Measurements from ENCODE around the gene C9orf50.
A peak's percentile ranks its signal among the peaks of the same experiment; 100 is the strongest.

C9orf50 gene

DNA sequence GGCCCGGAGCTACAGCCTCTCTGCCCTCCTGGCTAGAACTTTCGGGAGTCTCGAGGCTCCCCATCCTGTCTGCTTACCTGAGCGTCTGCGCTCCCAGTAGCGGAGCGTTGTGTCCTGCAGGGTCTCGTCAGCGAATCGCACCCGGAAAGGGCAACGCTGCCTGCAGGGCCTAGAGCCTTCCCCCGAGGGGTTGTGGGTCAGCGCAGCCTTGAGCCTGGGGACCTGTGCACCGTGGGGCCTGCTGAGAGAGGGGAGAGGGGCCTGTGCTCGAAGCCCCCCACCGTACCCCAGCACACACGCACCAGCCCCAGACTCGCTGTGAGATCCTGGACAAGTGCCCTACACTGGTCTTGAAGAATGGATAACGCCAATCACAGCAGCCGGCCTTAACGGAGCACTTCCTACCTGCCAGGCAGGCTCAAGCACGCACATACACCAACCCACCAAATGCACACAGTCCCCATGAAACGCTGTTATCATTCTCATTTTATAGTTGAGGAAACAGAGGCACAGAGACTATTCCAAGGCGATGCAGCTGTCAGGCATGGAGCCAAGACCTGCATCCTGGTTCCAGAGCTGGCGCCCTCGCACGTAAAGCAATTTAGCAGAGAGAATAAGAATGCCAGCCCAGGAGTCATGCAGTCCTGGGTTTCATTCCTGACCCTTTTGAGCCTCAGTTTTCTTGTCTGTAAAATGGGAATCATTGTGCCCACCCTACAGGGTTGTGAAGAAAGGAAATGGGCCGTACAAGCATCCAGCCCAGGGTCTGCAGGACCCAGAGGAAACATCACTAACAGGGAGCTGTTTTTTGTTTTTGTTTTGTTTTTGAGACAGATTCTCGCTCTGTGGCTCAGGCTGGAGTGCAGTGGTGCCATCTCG is 5.3 kb downstream of the C9orf50 start:
- in situ Hi-C loops (cut with MboI; ENCODE audit: low pct_unique_long_range_greater_than_20kb, low sequenced_read_pairs) = loop anchor here (10.0 kb wide), 1 partner anchor 481 kb away; no protein-coding TSS in a partner anchor
- no peak for DNase-seq

- in situ Hi-C loops (cut with MboI; ENCODE audit: low pct_unique_long_range_greater_than_20kb, low sequenced_read_pairs) = loop anchor here (10.0 kb wide), 1 partner anchor 480 kb away; no protein-coding TSS in a partner anchor
- no peak for DNase-seq
Measured at GRCh38 chr9:129614932-129615331, 6.0 kb downstream of the C9orf50 start.

DNA sequence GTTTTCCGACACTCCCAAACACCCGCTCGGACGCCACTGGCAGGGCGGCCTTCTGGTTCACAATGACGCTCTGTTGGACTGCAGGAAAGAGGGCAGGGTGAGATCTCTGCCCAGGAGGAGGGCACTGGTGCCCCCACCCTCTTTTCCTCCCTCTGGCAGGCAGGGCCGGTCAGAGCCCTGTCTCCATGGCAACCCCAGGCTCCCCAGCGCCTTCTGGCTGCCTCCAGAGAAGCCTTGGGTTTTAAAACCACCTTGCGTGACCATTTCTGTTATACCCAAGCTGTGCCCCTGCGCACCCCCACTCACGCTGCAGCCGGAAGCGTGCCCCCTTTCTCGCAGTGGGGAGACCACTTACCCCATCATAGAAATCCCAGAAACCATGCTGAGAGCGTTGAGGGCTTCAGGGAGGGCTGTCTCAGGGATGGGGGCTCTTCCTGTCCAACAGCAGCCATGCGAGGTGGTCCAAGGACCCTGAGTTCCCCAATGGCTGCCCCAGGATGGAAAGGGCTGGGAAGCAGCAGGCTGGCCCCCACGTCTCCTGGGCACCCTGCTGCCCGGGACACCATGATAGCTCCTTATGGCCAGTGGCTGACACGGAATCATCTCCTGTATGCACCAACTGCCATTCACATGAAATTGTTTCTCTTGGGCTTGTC is 7.3 kb downstream of the C9orf50 start:
- in situ Hi-C loops (cut with MboI; ENCODE audit: low pct_unique_long_range_greater_than_20kb, low sequenced_read_pairs) = loop anchor here (10.0 kb wide), 1 partner anchor 479 kb away; no protein-coding TSS in a partner anchor
- DNase-seq = no peak

DNA sequence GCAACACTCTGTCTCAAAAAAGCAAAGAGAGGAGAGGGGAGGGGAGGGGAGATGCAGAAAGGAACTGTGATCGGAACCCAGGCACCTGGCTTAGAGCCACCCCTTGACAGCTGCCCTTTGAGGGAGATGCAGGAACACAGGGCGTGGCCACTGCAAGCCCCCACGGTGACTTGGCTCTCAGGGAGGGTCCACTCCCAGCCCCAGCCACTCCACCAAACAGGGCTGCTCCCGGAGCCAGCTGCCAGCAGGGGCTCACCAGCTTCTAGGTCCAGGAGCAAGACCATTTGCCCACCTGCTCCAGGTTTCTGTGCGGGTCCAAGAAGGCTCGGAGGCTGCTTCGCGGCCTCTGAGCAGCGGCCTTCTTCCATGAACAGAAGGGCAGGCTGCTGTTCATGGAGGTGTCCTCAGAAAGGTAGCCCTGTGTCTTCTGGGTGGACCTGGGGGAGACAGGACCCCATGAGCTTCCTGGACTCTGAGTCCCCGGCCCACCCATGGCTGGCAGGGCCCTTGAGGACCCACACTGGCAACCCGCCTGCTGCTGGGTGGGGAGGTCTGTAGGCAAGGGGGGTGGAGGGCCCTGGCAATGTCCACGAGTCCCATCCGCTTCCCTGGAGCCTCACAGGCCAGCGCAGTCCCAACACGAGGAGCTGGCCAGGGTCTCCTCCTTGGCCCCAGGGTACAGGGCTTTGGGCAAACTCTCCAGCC is 7.9 kb downstream of the C9orf50 start:
- in situ Hi-C loops (cut with MboI; ENCODE audit: low pct_unique_long_range_greater_than_20kb, low sequenced_read_pairs) = loop anchor here (10.0 kb wide), 1 partner anchor 478 kb away; no protein-coding TSS in a partner anchor
- DNase-seq = no peak

GRCh38 chr9:129612123-129612522 is 8.8 kb downstream of the C9orf50 start:
- DNase-seq = no peak
- in situ Hi-C loops (cut with MboI; ENCODE audit: low pct_unique_long_range_greater_than_20kb, low sequenced_read_pairs) = loop anchor here (10.0 kb wide), 1 partner anchor 477 kb away; no protein-coding TSS in a partner anchor

DNA sequence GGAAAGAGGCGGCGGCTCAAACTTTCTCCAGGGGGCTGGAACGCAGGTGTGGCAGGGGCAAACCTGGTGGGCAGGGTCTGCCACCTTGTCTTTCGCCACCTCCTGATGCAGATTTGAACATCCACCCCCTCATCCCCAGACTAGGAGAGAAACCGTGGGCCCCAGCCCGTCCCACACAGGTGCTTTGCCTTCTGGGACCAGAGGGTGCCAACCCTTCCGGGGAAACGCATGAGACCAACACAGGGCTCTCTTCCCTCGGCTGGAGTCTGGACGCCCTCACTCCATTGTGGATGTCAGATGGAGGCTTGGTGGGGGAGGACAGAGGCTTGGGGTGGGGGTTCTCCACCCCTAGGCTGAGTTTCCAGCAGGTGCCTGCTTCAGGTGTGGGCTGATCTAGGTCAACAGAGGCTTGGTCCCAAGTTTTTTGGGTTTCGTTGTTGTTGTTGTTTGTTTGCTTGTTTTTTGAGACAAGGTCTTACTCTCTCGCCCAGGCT is 9.5 kb downstream of the C9orf50 start:
- no peak for DNase-seq
- in situ Hi-C loops (cut with MboI; ENCODE audit: low pct_unique_long_range_greater_than_20kb, low sequenced_read_pairs) = loop anchor here (10.0 kb wide), 1 partner anchor 477 kb away; no protein-coding TSS in a partner anchor

DNA sequence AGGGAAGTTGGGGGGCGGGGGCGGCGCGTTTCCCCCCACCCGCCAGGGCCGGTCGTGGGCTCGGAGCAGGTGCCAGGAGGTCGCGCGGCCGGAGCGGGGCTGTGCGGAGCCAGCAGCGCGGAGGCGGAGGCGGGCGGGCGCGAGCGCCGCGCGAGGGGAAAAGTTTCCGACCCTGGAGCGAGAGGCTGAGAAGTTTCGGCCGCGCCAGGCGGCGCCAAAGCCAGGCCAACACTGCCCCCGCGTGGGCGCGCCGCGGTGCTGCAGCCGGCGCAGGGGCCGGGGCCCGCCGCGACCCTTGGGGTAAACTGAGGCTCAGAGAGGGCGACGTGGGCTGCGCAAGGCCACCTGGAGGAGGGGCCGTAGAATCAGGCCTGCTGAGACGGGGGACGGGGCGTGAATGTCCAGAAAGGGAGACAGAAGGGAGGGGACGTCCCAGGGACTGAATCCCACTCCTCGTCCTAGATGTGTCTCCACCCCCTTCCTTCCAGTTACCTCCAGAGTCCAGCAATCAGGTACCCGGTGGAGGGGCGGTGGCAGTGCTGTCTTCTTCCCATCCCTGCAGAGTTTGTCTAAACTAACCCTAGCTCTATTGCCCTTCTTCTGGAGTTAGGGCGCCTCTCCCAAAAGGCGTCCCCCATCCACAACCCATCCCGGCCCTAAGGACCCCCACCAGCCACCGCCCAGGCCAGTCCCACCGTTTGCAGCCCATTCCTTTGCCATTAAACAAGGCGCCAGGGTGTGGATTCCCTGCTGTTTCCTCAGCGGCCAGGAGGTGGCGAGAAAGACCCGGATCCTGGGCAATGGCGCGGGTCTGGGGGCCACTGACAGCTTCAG is 10.2 kb downstream of the C9orf50 start:
- in situ Hi-C loops (cut with MboI; ENCODE audit: low pct_unique_long_range_greater_than_20kb, low sequenced_read_pairs) = loop anchor here (10.0 kb wide), 1 partner anchor 476 kb away; no protein-coding TSS in a partner anchor
- DNase-seq = peak; percentile 77

DNA sequence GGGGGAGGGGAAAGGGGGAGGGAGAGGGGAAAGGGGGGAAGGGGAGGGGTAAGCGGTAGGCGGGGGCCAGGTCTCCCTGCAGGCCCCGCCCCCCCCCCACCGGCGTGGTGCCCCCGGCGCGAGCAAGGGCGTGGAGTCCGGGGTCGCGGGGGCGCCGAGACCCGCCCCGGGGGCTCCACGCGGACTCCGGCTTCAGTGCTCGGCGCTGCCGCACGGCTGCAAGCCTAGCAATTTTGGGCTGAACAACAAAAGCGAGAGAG is 10.8 kb downstream of the C9orf50 start:
- in situ Hi-C loops (cut with MboI; ENCODE audit: low pct_unique_long_range_greater_than_20kb, low sequenced_read_pairs) = loop anchor here (10.0 kb wide), 1 partner anchor 475 kb away; no protein-coding TSS in a partner anchor
- DNase-seq = no peak

DNA sequence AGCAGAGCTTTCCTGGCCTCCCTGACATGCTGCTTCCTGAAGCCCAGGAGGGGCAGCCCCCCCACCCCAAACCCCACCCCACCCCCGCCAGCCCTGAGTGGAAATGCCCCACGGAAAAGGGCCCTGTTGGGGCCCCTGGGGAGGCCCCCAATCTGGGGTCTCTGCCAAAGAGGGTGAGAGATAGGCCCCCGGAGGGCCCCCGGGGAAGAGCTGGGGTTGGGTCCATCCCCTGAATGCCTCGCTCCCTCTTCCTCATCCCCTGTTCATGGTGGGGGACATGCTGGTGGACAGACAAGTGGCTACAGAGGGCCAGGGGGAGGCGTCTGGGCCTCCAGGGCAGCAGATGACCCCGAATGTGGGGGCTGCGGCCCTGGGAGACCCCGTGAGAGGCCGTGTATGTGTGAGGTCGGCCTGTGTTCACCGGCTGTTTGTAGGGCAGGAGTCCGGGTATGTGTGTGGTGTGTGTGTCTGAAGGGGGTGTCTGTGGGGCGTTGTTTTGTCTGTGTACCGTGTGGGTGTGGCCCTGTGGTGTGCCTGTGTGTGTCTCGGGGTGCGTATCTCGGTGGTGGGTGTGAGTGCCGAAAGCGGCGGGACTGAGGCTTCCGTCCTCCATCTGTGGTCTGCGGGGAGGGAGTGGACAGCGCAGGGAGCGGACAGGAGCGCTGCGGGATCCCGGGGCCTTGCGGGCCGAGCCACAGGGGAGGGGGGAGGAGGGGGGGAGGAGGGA is 11.3 kb downstream of the C9orf50 start:
- in situ Hi-C loops (cut with MboI; ENCODE audit: low pct_unique_long_range_greater_than_20kb, low sequenced_read_pairs) = loop anchor here (10.0 kb wide), 1 partner anchor 475 kb away; no protein-coding TSS in a partner anchor
- DNase-seq = no peak

DNA sequence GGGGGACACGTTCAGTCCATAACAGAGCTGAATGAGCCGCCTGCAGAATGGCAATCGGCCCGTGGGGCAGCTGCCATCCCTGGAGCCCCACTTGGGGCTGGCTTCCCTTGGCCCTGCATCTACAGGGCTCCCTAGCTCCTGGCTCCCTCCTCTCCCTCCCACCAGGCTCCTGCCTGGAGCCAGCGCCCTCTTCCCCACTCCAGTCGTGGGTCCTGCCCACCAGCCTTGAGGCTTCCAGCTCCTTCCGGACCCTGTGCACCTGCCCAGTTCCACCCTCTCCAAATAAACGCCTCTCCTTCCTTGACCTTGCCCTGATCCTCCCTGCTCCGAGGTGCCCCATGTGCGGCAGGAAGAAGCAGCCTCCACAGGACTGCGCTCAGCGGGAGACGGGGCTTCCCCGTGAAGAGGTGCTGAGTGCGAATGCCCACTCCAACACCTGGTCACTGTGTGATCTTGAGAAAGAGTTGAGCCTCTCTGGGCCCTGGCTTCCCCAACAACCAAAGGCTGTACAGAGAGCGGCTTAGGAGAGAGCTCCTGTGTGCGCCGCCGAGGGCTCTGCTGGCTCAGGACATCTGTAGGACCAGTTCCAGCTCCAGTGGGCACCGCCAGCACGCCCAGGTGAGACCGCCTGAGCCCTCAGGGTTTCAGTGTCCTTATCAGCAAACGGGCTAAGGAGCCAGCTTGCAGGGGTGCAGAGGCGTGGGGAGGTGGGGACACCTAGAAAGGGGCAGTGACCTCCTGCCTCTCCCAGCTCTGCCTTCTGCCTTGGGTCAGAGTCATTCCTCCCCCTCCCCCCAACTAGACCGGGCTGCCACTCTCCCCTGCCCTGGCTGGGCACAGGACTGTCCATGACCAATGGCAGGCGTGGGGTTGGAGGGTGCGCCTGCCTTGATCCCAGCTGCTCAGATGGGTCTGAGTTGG is 12.1 kb downstream of the C9orf50 start:
- no peak for DNase-seq
- in situ Hi-C loops (cut with MboI; ENCODE audit: low pct_unique_long_range_greater_than_20kb, low sequenced_read_pairs) = no loop called here

- in situ Hi-C loops (cut with MboI; ENCODE audit: low pct_unique_long_range_greater_than_20kb, low sequenced_read_pairs) = no loop called here
- DNase-seq = no peak
Measured at GRCh38 chr9:129607027-129607387, 13.9 kb downstream of the C9orf50 start.

DNA sequence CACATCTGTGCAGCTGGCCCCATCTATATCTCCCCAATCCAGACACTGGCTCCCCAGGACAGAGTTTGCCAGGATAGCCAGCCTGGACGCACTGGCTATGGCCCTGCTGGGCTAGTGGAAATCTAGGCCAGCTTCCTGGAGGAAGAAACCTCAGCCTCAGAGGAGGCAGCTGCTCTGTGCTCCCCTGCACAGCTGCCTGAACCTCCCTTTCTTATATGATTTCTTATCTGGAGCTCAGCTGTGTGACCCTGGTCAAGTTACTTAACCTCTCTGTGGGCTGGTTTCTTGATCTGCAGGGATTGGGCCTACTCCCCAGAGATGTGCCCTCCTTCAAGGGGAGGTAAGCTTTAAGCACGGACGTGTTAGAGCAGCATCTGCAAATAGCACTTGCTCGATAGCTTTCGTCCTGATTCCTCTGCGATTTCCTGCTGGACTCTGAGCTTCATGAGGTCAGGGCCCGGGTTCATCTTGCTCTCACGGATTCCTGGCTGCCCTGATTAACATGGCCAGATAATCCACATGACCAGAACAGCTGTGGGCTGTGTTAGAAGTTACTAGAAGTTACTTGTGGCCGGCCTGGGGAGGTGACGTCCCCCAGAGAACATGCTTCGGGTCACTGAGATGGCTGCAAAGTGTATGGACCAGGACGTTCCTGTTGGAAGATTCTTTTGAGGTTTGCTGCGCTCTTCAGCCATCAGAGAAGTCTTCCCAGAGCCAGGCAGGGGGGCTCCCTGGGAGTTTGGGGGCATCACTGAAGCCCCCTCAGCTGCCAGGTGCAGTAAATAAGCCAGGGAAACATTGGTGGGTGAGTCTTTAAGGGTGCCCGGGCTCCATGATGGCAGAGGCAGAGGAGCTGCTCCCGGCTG is 14.5 kb downstream of the C9orf50 start:
- in situ Hi-C loops (cut with MboI; ENCODE audit: low pct_unique_long_range_greater_than_20kb, low sequenced_read_pairs) = no loop called here
- DNase-seq = no peak

DNA sequence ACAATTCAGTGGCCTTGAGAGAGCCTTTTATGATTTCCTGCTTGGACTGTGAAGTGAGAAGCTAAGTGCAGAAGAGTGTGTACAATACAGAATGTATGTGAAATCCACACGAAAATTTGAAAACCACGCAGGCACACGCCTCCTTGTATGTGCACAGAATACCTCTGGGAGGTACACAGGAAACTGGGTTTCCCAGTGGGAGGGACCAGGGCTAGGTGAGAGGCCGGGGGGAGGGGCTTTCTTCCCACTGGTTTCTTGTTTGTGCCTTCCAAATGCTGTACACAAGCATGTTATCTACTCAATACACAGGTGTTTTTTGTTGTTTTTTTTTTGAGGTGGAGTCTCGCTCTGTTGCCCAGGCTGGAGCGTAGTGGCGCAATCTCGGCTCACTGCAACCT is 16.1 kb downstream of the C9orf50 start:
- no peak for DNase-seq
- in situ Hi-C loops (cut with MboI; ENCODE audit: low pct_unique_long_range_greater_than_20kb, low sequenced_read_pairs) = no loop called here

GRCh38 chr9:129604056-129604765 is 16.7 kb downstream of the C9orf50 start:
- in situ Hi-C loops (cut with MboI; ENCODE audit: low pct_unique_long_range_greater_than_20kb, low sequenced_read_pairs) = no loop called here
- DNase-seq = no peak

DNA sequence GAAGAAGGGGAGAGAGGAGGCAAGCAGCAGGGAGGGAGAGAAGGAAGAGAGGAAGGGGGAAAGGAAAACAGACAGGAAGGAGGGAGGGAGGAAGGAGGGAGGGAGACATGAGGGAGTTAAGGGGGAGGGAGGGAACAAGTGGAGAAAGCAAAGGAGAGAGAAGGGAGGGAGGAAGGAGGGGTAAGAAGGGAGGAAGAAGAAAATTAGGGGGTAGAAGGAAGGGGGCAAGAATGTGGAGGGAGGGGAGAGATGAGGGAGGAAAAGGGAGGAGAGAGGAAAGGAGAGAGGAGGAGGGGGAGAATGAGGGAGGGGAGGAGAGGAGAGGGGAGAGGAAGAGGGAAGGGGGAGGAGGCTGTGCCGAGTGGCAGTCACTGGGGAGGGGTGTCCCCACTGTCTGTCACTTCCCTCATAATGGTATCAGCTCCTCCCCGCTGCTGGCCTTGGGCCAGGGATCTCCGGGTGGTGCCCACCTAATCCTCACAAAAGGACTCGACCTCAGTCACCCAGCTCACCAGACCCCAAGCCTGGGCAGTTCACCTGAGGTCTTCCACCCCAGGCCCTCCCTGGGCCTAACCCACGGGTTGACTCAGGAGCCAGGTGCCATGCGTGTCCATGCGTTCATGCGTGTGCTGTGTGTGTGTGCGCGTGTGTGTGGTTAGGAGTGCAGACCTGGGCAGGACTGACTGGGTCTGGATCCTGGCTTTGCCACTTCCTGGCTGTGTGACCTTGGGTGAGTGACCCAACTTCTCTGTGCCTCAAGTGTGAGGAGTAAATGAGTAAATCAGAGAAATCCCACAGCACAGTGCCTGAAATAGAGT is 18.1 kb downstream of the C9orf50 start:
- in situ Hi-C loops (cut with MboI; ENCODE audit: low pct_unique_long_range_greater_than_20kb, low sequenced_read_pairs) = no loop called here

More for the DNA sequence above, 18.1 kb downstream of the C9orf50 start:
- peak; percentile 48 for DNase-seq

All from KBM-7 (cell line).